BLaER1 treated with 17β-estradiol and CSF1 and Interleukin-3, amounts not matched to agents 10 nM and 100 nM (cell line): ENCODE measurements around the gene N4BP2.

Experiments used
- H3K27ac ChIP-seq, 11 experiments: shearing (Covaris generic); formaldehyde crosslinking; 2 replicates each; pipeline ENCODE4 v1.8.1; 2022
- H3K27me3 ChIP-seq, 11 experiments: shearing (Covaris generic); formaldehyde crosslinking; 2 replicates each; pipeline ENCODE4 v1.8.1; 2022
- H3K36me3 ChIP-seq, 11 experiments: shearing (Covaris generic); formaldehyde crosslinking; 2 replicates each; pipeline ENCODE4 v1.8.1; 2022
- H3K4me1 ChIP-seq, 10 experiments: shearing (Covaris generic); formaldehyde crosslinking; 2 replicates each; pipeline ENCODE4 v1.8.1; 2022
- H3K4me2 ChIP-seq, 11 experiments: shearing (Covaris generic); formaldehyde crosslinking; 2 replicates each; pipeline ENCODE4 v1.8.1; 2022
- H3K4me3 ChIP-seq, 10 experiments: shearing (Covaris generic); formaldehyde crosslinking; 2 replicates each; pipeline ENCODE4 v1.8.1; 2022
- H3K9ac ChIP-seq, 11 experiments: shearing (Covaris generic); formaldehyde crosslinking; 2 replicates each; pipeline ENCODE4 v1.8.1; 2022
- H3K9me3 ChIP-seq, 11 experiments: shearing (Covaris generic); formaldehyde crosslinking; replicated peaks in 1 of 11; 2 replicates each; pipeline ENCODE4 v1.8.1; 2022
- H4K20me1 ChIP-seq, 11 experiments: shearing (Covaris generic); formaldehyde crosslinking; 2 replicates each; pipeline ENCODE4 v1.8.1; 2022
- Cebpa-rat ChIP-seq, 11 experiments: shearing (Covaris generic); IDR thresholded peaks; 2 replicates each; pipeline ENCODE4 v1.8.1; 2022

Gene N4BP2

DNA sequence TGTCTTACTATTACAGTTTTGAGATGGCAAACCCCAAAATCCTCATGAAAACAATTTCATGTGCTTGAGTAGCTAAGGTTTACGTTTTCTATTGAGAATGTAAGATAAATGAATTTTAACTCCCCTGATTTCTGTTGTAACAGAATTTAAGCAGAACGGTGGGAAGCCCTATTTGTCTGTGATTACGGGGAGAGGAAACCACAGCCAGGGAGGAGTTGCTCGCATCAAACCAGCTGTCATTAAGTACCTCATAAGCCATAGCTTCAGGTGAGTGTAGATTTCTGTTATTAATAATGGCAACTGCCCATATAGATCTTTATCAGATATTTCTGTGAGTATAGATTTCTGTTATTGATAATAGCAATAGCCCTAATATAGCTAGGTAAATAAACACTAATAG lies 96.0 kb downstream of the N4BP2 start:
- Histone ChIP-seq H4K20me1 (no peaks in the 10 kb centered on the region), H3K4me1 (peaks cover 0 to 23% (median 15%) of the 10 kb centered on the region in 10 experiments; a peak in 16 of 20 replicates), H3K9ac (no peak overlapping the region), H3K27me3 (no peaks in the 10 kb centered on the region), H3K4me2 (0 out of 22 replicates have a peak overlapping the region, but pooled peaks of 2 of the 11 experiments have one; percentile 13 to 18), H3K9me3 (peaks cover 3 to 11% (median 10%) of the 10 kb centered on the region in 11 experiments; a peak in 19 of 22 replicates), H3K27ac (no peak overlapping the region), H3K36me3 (peaks cover 13 to 63% (median 34%) of the 10 kb centered on the region in 11 experiments; a peak in 19 of 22 replicates), H3K4me3 (no peak overlapping the region)
- no peak for TF ChIP-seq Cebpa-rat (IDR thresholded peaks at IDR 0.05)

DNA sequence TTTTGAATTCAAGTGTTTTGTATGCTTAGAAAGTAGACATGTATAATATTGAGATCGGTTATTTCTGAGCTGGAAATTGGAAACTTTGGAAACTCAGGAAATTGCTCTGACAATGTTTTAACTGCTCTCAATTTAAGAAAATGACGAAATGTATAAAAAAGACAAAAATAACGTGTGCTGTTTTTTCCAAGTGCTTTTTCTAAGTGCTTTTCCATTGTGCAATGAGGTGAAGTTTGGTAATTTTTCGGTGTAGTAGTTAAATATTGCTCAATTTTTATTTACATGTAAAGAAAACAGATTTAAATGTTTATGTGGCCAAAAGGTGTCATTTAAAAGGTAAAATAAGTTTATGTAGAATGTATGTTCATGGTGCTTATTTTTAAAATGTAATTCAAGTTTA lies 100.8 kb downstream of the N4BP2 start:
- no peak overlapping the region for H3K4me2 ChIP-seq
- peaks cover 0 to 24% (median 13%) of the 10 kb centered on the region in 10 experiments; a peak in 15 of 20 replicates for H3K4me1 ChIP-seq
- no peak overlapping the region for H3K9ac ChIP-seq
- peaks cover 26 to 64% (median 48%) of the 10 kb centered on the region in 11 experiments; a peak in 21 of 22 replicates for H3K36me3 ChIP-seq
- no peak for TF ChIP-seq Cebpa-rat (IDR thresholded peaks at IDR 0.05)
- no peaks in the 10 kb centered on the region for H3K27me3 ChIP-seq
- H3K9me3 ChIP-seq, result 0 out of 22 replicates have a peak, but pooled peaks cover 0 to 7% (median 0%) of the 10 kb centered on the region in 11 experiments
- H3K4me3 ChIP-seq, result no peak overlapping the region
- no peak overlapping the region for H3K27ac ChIP-seq
- no peaks in the 10 kb centered on the region for H4K20me1 ChIP-seq

- Histone ChIP-seq H3K9ac (no peak overlapping the region), H3K36me3 (peaks cover 17 to 48% (median 37%) of the 10 kb centered on the region in 11 experiments; a peak in 21 of 22 replicates), H4K20me1 (no peaks in the 10 kb centered on the region), H3K4me3 (no peak overlapping the region), H3K4me1 (peaks cover 0 to 20% (median 10%) of the 10 kb centered on the region in 10 experiments; a peak in 12 of 20 replicates), H3K27me3 (no peaks in the 10 kb centered on the region), H3K27ac (peak overlapping the region in 4 of 11 experiments; percentile 2 to 37 (median 22); a peak in 1 of 22 replicates), H3K4me2 (peak overlapping the region in 8 of 11 experiments; percentile 2 to 43 (median 38); a peak in 12 of 22 replicates), H3K9me3 (peaks cover 0 to 11% (median under 1%) of the 10 kb centered on the region in 11 experiments; a peak in 1 of 22 replicates)
- TF ChIP-seq Cebpa-rat (IDR thresholded peaks at IDR 0.05), result peak in 2 of 11 experiments; percentile 19 to 64; a peak in 1 of 22 replicates
Measured at GRCh38 chr4:40160258-40160657, 103.6 kb downstream of the N4BP2 start.

DNA sequence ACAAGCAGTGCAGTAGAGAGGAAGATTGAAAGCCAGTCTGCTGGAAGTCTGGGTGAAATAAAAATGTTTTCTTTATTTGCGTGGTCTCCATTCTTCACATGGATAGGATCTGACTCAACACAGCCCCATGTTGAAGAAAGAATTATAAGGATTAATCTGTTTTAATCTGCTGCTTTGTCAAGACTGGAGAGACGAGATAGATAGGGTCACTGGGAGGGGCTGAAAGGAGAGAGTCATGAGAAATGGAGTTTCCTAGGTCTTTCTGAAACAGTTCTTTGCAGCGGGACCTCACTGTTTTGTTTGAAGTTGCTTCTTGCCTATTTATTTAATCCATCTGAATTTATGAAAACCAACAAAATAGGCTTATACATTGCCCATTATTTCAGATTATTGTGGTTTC lies 107.8 kb downstream of the N4BP2 start:
- H3K4me2 ChIP-seq, result no peak overlapping the region
- H3K27me3 ChIP-seq, result no peaks in the 10 kb centered on the region
- H3K9ac ChIP-seq, result no peak overlapping the region
- no peak overlapping the region for H3K27ac ChIP-seq
- H4K20me1 ChIP-seq, result no peaks in the 10 kb centered on the region
- H3K4me3 ChIP-seq, result no peak overlapping the region
- H3K4me1 ChIP-seq, result peaks cover 0 to 12% (median 9%) of the 10 kb centered on the region in 10 experiments; a peak in 12 of 20 replicates
- H3K36me3 ChIP-seq, result peaks cover 15 to 52% (median 36%) of the 10 kb centered on the region in 11 experiments; a peak in 21 of 22 replicates
- H3K9me3 ChIP-seq, result peaks cover 15 to 38% (median 29%) of the 10 kb centered on the region in 11 experiments
- TF ChIP-seq Cebpa-rat (IDR thresholded peaks at IDR 0.05), result no peak

- TF ChIP-seq Cebpa-rat (IDR thresholded peaks at IDR 0.05), result no peak
- Histone ChIP-seq H3K4me2 (no peak overlapping the region), H3K9me3 (peaks cover 15 to 38% (median 29%) of the 10 kb centered on the region in 11 experiments), H3K27me3 (no peaks in the 10 kb centered on the region), H3K36me3 (peaks cover 15 to 47% (median 35%) of the 10 kb centered on the region in 11 experiments; a peak in 21 of 22 replicates), H3K4me1 (peaks cover 0 to 6% (median 0%) of the 10 kb centered on the region in 10 experiments; a peak in 5 of 20 replicates), H3K9ac (no peak overlapping the region), H3K27ac (no peak overlapping the region), H3K4me3 (no peak overlapping the region), H4K20me1 (no peaks in the 10 kb centered on the region)
Measured at GRCh38 chr4:40165916-40166315, 109.3 kb downstream of the N4BP2 start.

GRCh38 chr4:40168070-40168469 lies 111.4 kb downstream of the N4BP2 start:
- no peak for TF ChIP-seq Cebpa-rat (IDR thresholded peaks at IDR 0.05)
- Histone ChIP-seq H3K9ac (no peak overlapping the region), H3K36me3 (peaks cover 8 to 29% (median 17%) of the 10 kb centered on the region in 11 experiments; a peak in 19 of 22 replicates), H3K27me3 (no peaks in the 10 kb centered on the region), H3K4me1 (peaks cover 0 to 20% (median 4%) of the 10 kb centered on the region in 10 experiments; a peak in 12 of 20 replicates), H3K9me3 (peaks cover 15 to 37% (median 28%) of the 10 kb centered on the region in 11 experiments), H3K4me3 (no peak overlapping the region), H3K4me2 (no peak overlapping the region), H3K27ac (no peak overlapping the region), H4K20me1 (no peaks in the 10 kb centered on the region)

- no peak overlapping the region for H3K4me3 ChIP-seq
- H4K20me1 ChIP-seq, result no peaks in the 10 kb centered on the region
- peak overlapping the region in 1 of 11 experiments; percentile 23; a peak in 1 of 22 replicates for H3K4me2 ChIP-seq
- TF ChIP-seq Cebpa-rat (IDR thresholded peaks at IDR 0.05), result no peak
- H3K27ac ChIP-seq, result no peak overlapping the region
- peaks cover 8 to 24% (median 16%) of the 10 kb centered on the region in 11 experiments; a peak in 17 of 22 replicates for H3K36me3 ChIP-seq
- H3K9me3 ChIP-seq, result peaks cover 15 to 33% (median 28%) of the 10 kb centered on the region in 11 experiments
- peaks cover 0 to 25% (median 10%) of the 10 kb centered on the region in 10 experiments; a peak in 13 of 20 replicates for H3K4me1 ChIP-seq
- no peak overlapping the region for H3K9ac ChIP-seq
- no peaks in the 10 kb centered on the region for H3K27me3 ChIP-seq
Measured at GRCh38 chr4:40170588-40170987, 113.9 kb downstream of the N4BP2 start.

- Histone ChIP-seq H3K4me2 (peak overlapping the region in 7 of 11 experiments; percentile 0 to 46 (median 17); a peak in 4 of 22 replicates), H3K27ac (0 out of 22 replicates have a peak overlapping the region, but pooled peaks of 1 of the 11 experiments have one; percentile 14), H3K4me1 (peaks cover 0 to 25% (median 10%) of the 10 kb centered on the region in 10 experiments; a peak in 13 of 20 replicates), H3K36me3 (peaks cover 0 to 7% (median 4%) of the 10 kb centered on the region in 11 experiments; a peak in 5 of 22 replicates), H3K9me3 (peaks cover 0 to 12% (median 7%) of the 10 kb centered on the region in 11 experiments; a peak in 16 of 22 replicates), H3K4me3 (no peak overlapping the region), H3K27me3 (no peaks in the 10 kb centered on the region), H4K20me1 (no peaks in the 10 kb centered on the region), H3K9ac (no peak overlapping the region)
- TF ChIP-seq Cebpa-rat (IDR thresholded peaks at IDR 0.05), result no peak
Measured at GRCh38 chr4:40173470-40173875, 116.8 kb downstream of the N4BP2 start.

DNA sequence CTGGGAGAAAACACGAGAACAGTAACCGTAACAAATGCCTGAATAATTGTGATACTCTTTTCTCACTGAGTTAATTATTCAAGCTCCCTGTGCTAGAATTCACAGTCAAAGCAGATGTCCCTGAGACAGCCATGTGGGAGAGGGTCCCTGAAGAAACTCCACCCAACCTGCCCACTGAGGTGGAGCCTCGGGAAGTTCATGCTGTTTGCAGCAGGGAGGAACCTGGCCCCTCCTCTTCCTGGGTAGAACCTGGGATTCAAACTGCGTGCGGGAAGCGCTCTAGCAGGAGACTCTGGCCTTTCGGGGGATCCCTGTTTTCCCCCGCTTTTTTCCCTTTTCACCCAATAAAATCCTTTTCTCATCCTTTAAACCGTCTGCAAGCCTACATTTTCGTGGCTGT lies 120.0 kb downstream of the N4BP2 start:
- Histone ChIP-seq H3K27ac (peak overlapping the region in 1 of 11 experiments; percentile 6; a peak in 2 of 22 replicates), H4K20me1 (no peaks in the 10 kb centered on the region), H3K9ac (no peak overlapping the region), H3K27me3 (no peaks in the 10 kb centered on the region), H3K9me3 (0 out of 22 replicates have a peak, but pooled peaks cover 0 to under 1% (median 0%) of the 10 kb centered on the region in 11 experiments), H3K4me3 (no peak overlapping the region), H3K4me2 (no peak overlapping the region), H3K36me3 (no peaks in the 10 kb centered on the region), H3K4me1 (peaks cover 3 to 51% (median 26%) of the 10 kb centered on the region in 10 experiments; a peak in 19 of 20 replicates)
- no peak for TF ChIP-seq Cebpa-rat (IDR thresholded peaks at IDR 0.05)
